Measurements from ENCODE around the gene ZNF273. TPM values are rescaled to one million over a fixed set of nuclear protein-coding genes. Genes with fewer than 3 reads are reported as not detected.

The ZNF273 gene
- total and polyA plus RNA-seq, 5 donors from 2014 or later: 3.9 to 6.6 (median 6.0) TPM

- no peak overlapping the region for H3K4me3 ChIP-seq (ENCODE audit: low read depth, low read length)
- no peaks in the 10 kb centered on the region for H3K36me3 Mint-ChIP-seq
- peaks cover 6% of the 10 kb centered on the region for H3K27me3 Mint-ChIP-seq
- ATAC-seq (ENCODE audit: low read depth in 2 of 2): no peak
- H3K27me3 ChIP-seq (ENCODE audit: control insufficient read depth, insufficient read depth, low read length): no peaks in the 10 kb centered on the region
- no peaks in the 10 kb centered on the region for H3K36me3 ChIP-seq (ENCODE audit: control insufficient read depth, insufficient read depth, low read length)
- H3K4me1 Mint-ChIP-seq: peaks cover 0 to 12% (median 2%) of the 10 kb centered on the region in 4 donors
- H3K4me3 Mint-ChIP-seq: no peak overlapping the region
- peaks cover 0 to 4% (median 0%) of the 10 kb centered on the region in 7 donors for H3K9me3 Mint-ChIP-seq
- no peak overlapping the region for H3K27ac Mint-ChIP-seq
- no peak for DNase-seq
- no peaks in the 10 kb centered on the region for H3K4me1 ChIP-seq (ENCODE audit: control insufficient read depth, insufficient read depth, low read length, poor library complexity, severe bottlenecking)
- H3K27ac ChIP-seq (ENCODE audit: insufficient read depth, low read length, poor library complexity, severe bottlenecking): no peak overlapping the region
- no peaks in the 10 kb centered on the region for H3K9me3 ChIP-seq (ENCODE audit: control insufficient read depth in 2 of 2, low read length in 2 of 2)
These were observed 29.6 kb upstream of the ZNF273 start for GRCh38 chr7:64873517-64873916.

- Mint-ChIP-seq H3K4me3 (no peak overlapping the region), H3K27ac (no peak overlapping the region), H3K4me1 (peaks cover 0 to 12% (median 2%) of the 10 kb centered on the region in 4 donors), H3K27me3 (peaks cover 6% of the 10 kb centered on the region), H3K36me3 (no peaks in the 10 kb centered on the region), H3K9me3 (peaks cover 0 to 6% (median 0%) of the 10 kb centered on the region in 7 donors)
- no peaks in the 10 kb centered on the region for H3K4me1 ChIP-seq (ENCODE audit: control insufficient read depth, insufficient read depth, low read length, poor library complexity, severe bottlenecking)
- DNase-seq (no peak), ATAC-seq (ENCODE audit: low read depth in 2 of 2) (no peak)
- H3K27ac ChIP-seq (ENCODE audit: insufficient read depth, low read length, poor library complexity, severe bottlenecking): no peak overlapping the region
- H3K4me3 ChIP-seq (ENCODE audit: low read depth, low read length): no peak overlapping the region
- H3K27me3 ChIP-seq (ENCODE audit: control insufficient read depth, insufficient read depth, low read length): no peaks in the 10 kb centered on the region
- H3K36me3 ChIP-seq (ENCODE audit: control insufficient read depth, insufficient read depth, low read length): no peaks in the 10 kb centered on the region
- no peaks in the 10 kb centered on the region for H3K9me3 ChIP-seq (ENCODE audit: control insufficient read depth in 2 of 2, low read length in 2 of 2)
These were observed 29.0 kb upstream of the ZNF273 start for GRCh38 chr7:64874114-64874513.

GRCh38 chr7:64874562-64875250, 28.4 kb upstream of the ZNF273 start:
- no peak overlapping the region for H3K27ac Mint-ChIP-seq
- DNase-seq: no peak

GRCh38 chr7:64875258-64875657, 27.8 kb upstream of the ZNF273 start:
- DNase-seq (no peak), ATAC-seq (ENCODE audit: low read depth in 2 of 2) (no peak)
- no peak overlapping the region for H3K27ac ChIP-seq (ENCODE audit: insufficient read depth, low read length, poor library complexity, severe bottlenecking)
- Mint-ChIP-seq H3K36me3 (no peaks in the 10 kb centered on the region), H3K27ac (no peak overlapping the region), H3K4me1 (peaks cover 0 to 12% (median 2%) of the 10 kb centered on the region in 4 donors), H3K9me3 (peaks cover 0 to 6% (median 0%) of the 10 kb centered on the region in 7 donors), H3K4me3 (no peak overlapping the region), H3K27me3 (peaks cover 6% of the 10 kb centered on the region)
- no peak overlapping the region for H3K4me3 ChIP-seq (ENCODE audit: low read depth, low read length)
- H3K9me3 ChIP-seq (ENCODE audit: control insufficient read depth in 2 of 2, low read length in 2 of 2): no peaks in the 10 kb centered on the region
- no peaks in the 10 kb centered on the region for H3K36me3 ChIP-seq (ENCODE audit: control insufficient read depth, insufficient read depth, low read length)
- H3K4me1 ChIP-seq (ENCODE audit: control insufficient read depth, insufficient read depth, low read length, poor library complexity, severe bottlenecking): no peaks in the 10 kb centered on the region
- H3K27me3 ChIP-seq (ENCODE audit: control insufficient read depth, insufficient read depth, low read length): no peaks in the 10 kb centered on the region

More at GRCh38 chr7:64874562-64875250, 28.4 kb upstream of the ZNF273 start:
- Histone ChIP-seq H3K4me1 (ENCODE audit: control insufficient read depth, insufficient read depth, low read length, poor library complexity, severe bottlenecking) (no peaks in the 10 kb centered on the region), H3K36me3 (ENCODE audit: control insufficient read depth, insufficient read depth, low read length) (no peaks in the 10 kb centered on the region), H3K27me3 (ENCODE audit: control insufficient read depth, insufficient read depth, low read length) (no peaks in the 10 kb centered on the region), H3K9me3 (ENCODE audit: control insufficient read depth in 2 of 2, low read length in 2 of 2) (no peaks in the 10 kb centered on the region), H3K4me3 (ENCODE audit: low read depth, low read length) (no peak overlapping the region), H3K27ac (ENCODE audit: insufficient read depth, low read length, poor library complexity, severe bottlenecking) (no peak overlapping the region)
- no peak for ATAC-seq (ENCODE audit: low read depth in 2 of 2)
- no peaks in the 10 kb centered on the region for H3K36me3 Mint-ChIP-seq
- H3K4me1 Mint-ChIP-seq: peaks cover 0 to 12% (median 2%) of the 10 kb centered on the region in 4 donors
- peaks cover 6% of the 10 kb centered on the region for H3K27me3 Mint-ChIP-seq
- H3K4me3 Mint-ChIP-seq: no peak overlapping the region
- peaks cover 0 to 6% (median 0%) of the 10 kb centered on the region in 7 donors for H3K9me3 Mint-ChIP-seq

DNA sequence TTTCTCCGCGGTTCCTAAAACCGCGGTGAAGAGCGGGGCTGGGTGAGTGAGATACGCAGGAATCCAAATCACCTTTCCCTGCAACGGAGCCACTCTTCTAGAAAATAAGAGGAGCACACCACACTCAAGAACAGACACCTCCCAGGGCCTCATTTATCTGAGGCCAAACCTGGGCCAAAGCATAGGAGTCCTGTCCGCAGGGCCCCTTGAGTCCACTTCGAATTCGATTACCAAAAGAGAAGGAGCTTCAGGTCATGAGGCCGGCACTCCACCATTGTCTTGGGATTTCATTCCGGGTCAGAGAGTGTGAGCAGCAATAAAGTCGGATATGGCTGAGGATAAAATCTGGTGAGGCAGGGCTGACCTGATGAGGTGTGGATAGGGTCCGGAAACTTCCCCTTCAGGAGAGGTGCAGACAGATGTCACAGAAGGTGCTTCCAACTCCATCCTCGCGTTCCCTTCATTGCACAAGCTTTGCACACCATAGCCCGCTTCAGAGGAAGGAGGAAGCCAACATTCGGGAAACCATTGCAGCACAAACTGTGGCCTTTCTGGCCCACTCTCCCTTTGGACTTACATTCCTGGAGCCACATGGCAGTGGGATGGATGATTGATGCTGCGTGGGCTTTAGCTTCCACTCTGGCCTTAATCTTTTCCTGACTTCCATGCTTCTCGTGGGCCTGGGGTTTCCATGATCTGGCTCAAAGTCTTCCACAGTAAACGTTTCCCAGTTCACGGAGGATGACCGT, 27.2 kb upstream of the ZNF273 start:
- DNase-seq: no peak
- H3K27ac ChIP-seq (ENCODE audit: insufficient read depth, low read length, poor library complexity, severe bottlenecking): no peak overlapping the region
- H3K4me1 ChIP-seq (ENCODE audit: control insufficient read depth, insufficient read depth, low read length, poor library complexity, severe bottlenecking): no peaks in the 10 kb centered on the region
- Mint-ChIP-seq H3K27ac (no peak overlapping the region), H3K9me3 (peaks cover 0 to 6% (median 0%) of the 10 kb centered on the region in 7 donors), H3K27me3 (peaks cover 6% of the 10 kb centered on the region), H3K4me1 (peaks cover 0 to 12% (median 2%) of the 10 kb centered on the region in 4 donors), H3K4me3 (no peak overlapping the region), H3K36me3 (no peaks in the 10 kb centered on the region)
- no peaks in the 10 kb centered on the region for H3K9me3 ChIP-seq (ENCODE audit: control insufficient read depth in 2 of 2, low read length in 2 of 2)
- ATAC-seq (ENCODE audit: low read depth in 2 of 2): no peak
- no peaks in the 10 kb centered on the region for H3K36me3 ChIP-seq (ENCODE audit: control insufficient read depth, insufficient read depth, low read length)
- no peak overlapping the region for H3K4me3 ChIP-seq (ENCODE audit: low read depth, low read length)
- no peaks in the 10 kb centered on the region for H3K27me3 ChIP-seq (ENCODE audit: control insufficient read depth, insufficient read depth, low read length)

- Mint-ChIP-seq H3K36me3 (no peaks in the 10 kb centered on the region), H3K4me3 (peak overlapping the region; percentile 56 to 81 (median 66)), H3K4me1 (peaks cover 0 to 14% (median 2%) of the 10 kb centered on the region in 4 donors), H3K9me3 (peaks cover 0 to 6% (median 0%) of the 10 kb centered on the region in 7 donors), H3K27ac (peak overlapping the region in 1 of 3 donors; percentile 60), H3K27me3 (peaks cover 13% of the 10 kb centered on the region)
- Histone ChIP-seq H3K36me3 (ENCODE audit: control insufficient read depth, insufficient read depth, low read length) (no peaks in the 10 kb centered on the region), H3K27me3 (ENCODE audit: control insufficient read depth, insufficient read depth, low read length) (no peaks in the 10 kb centered on the region), H3K4me3 (ENCODE audit: low read depth, low read length) (no peak overlapping the region), H3K27ac (ENCODE audit: insufficient read depth, low read length, poor library complexity, severe bottlenecking) (no peak overlapping the region), H3K4me1 (ENCODE audit: control insufficient read depth, insufficient read depth, low read length, poor library complexity, severe bottlenecking) (no peaks in the 10 kb centered on the region), H3K9me3 (ENCODE audit: control insufficient read depth in 2 of 2, low read length in 2 of 2) (no peaks in the 10 kb centered on the region)
- ATAC-seq (ENCODE audit: low read depth in 2 of 2) (peak; percentile 68 to 76), DNase-seq (peak; percentile 34 to 56 (median 50))
These were observed 26.0 kb upstream of the ZNF273 start for GRCh38 chr7:64876792-64877713.
